Neural progenitor cell (in vitro differentiated cells): ENCODE data around the gene IQGAP2. TPM values are rescaled to one million over a fixed set of nuclear protein-coding genes. Genes with fewer than 3 reads are reported as not detected.

Experiments used
- DNase-seq: peaks from one replicate; pipeline ENCODE4 v3.0.0-alpha.2; 2016; ENCODE audit warnings: low spot score
- H2AFZ ChIP-seq: fragments of 200-600 bp; sonication (generic); replicated peaks from 2 replicates; pipeline ENCODE4 v1.6.1; 2016; ENCODE audit warnings: antibody characterized with exemption
- H3F3A ChIP-seq: fragments of 200-600 bp; sonication (generic); 2 replicates; pipeline ENCODE4 v1.6.1; 2016; ENCODE audit warnings: antibody characterized with exemption, low read depth
- H3K27ac ChIP-seq: fragments of 200-600 bp; sonication (generic); 2 replicates; pipeline ENCODE4 v1.5.1; 2016; ENCODE audit warnings: mild to moderate bottlenecking
- H3K27me3 ChIP-seq: fragments of 200-600 bp; sonication (generic); 2 replicates; pipeline ENCODE4 v1.6.1; 2016; ENCODE audit warnings: mild to moderate bottlenecking, moderate library complexity
- H3K36me3 ChIP-seq: fragments of 200-600 bp; sonication (generic); 2 replicates; pipeline ENCODE4 v1.5.1; 2016
- H3K4me1 ChIP-seq: fragments of 200-600 bp; sonication (generic); 2 replicates; pipeline ENCODE4 v1.6.1; 2016; ENCODE audit warnings: mixed run types
- H3K4me2 ChIP-seq: fragments of 200-600 bp; sonication (generic); 2 replicates; pipeline ENCODE4 v1.6.1; 2016
- H3K4me3 ChIP-seq: fragments of 200-600 bp; sonication (generic); 2 replicates; pipeline ENCODE4 v1.5.1; 2016
- H3K79me2 ChIP-seq: fragments of 200-600 bp; sonication (generic); 2 replicates; pipeline ENCODE4 v1.6.1; 2016; ENCODE audit warnings: low read depth
- H3K9ac ChIP-seq: fragments of 200-600 bp; sonication (generic); 2 replicates; pipeline ENCODE4 v1.6.1; 2016
- H3K9me3 ChIP-seq: fragments of 200-600 bp; sonication (generic); 2 replicates; pipeline ENCODE4 v1.5.1; 2016; ENCODE audit warnings: low read depth
- H4K20me1 ChIP-seq: fragments of 200-600 bp; sonication (generic); 2 replicates; pipeline ENCODE4 v1.6.1; 2016; ENCODE audit warnings: low read depth
- H3K27ac Mint-ChIP-seq: 3 replicates; pipeline ENCODE4 v1.8.0; 2021; ENCODE audit warnings: mixed read lengths
- H3K27me3 Mint-ChIP-seq: 2 replicates; pipeline ENCODE4 v1.8.0; 2022; ENCODE audit warnings: low read depth, mild to moderate bottlenecking, inconsistent platforms, moderate library complexity, mixed read lengths; ENCODE audit not compliant: insufficient read depth
- H3K36me3 Mint-ChIP-seq: 3 replicates; pipeline ENCODE4 v1.8.0; 2021; ENCODE audit warnings: mixed read lengths
- H3K4me1 Mint-ChIP-seq: 3 replicates; pipeline ENCODE4 v1.8.0; 2021; ENCODE audit warnings: mixed read lengths
- H3K4me3 Mint-ChIP-seq: 3 replicates; pipeline ENCODE4 v1.8.0; 2021; ENCODE audit warnings: mild to moderate bottlenecking, moderate library complexity, mixed read lengths
- H3K9me3 Mint-ChIP-seq: 3 replicates; pipeline ENCODE4 v1.8.0; 2020; ENCODE audit warnings: mixed read lengths
- CTCF ChIP-seq: fragments of 200-600 bp; sonication (generic); IDR thresholded peaks from 2 replicates; pipeline ENCODE4 v1.5.1; 2017; ENCODE audit warnings: antibody characterized with exemption, mild to moderate bottlenecking
- EZH2 ChIP-seq: fragments of 200-600 bp; sonication (generic); IDR thresholded peaks from 2 replicates; pipeline ENCODE4 v1.6.1; 2017; ENCODE audit warnings: antibody characterized with exemption, mild to moderate bottlenecking, moderate library complexity
- EZH2phosphoT487 ChIP-seq: fragments of 200-600 bp; sonication (generic); IDR thresholded peaks from 2 replicates; pipeline ENCODE4 v1.6.1; 2017; ENCODE audit warnings: antibody characterized with exemption
- total RNA-seq: library from RNA; depleted of rRNA; stranded (reverse); fragments of >200 nt; gene quantifications from 2 replicates; pipeline ENCODE4 v1.2.3, GENCODE V29; 2015; ENCODE audit warnings: low replicate concordance

Gene IQGAP2
- total RNA-seq, 1 donor from 2014 or later = 37.7 TPM

GRCh38 chr5:76579166-76579937, 176.3 kb downstream of the IQGAP2 start:
- Mint-ChIP-seq H3K27me3 (no peaks in the 10 kb centered on the region), H3K9me3 (no peaks in the 10 kb centered on the region)

GRCh38 chr5:76580981-76581380, 177.9 kb downstream of the IQGAP2 start:
- no peaks in the 10 kb centered on the region for H3K36me3 Mint-ChIP-seq
- no peaks in the 10 kb centered on the region for H3K27me3 Mint-ChIP-seq
- no peaks in the 10 kb centered on the region for H3K9me3 Mint-ChIP-seq
- H3K4me3 Mint-ChIP-seq = no peak overlapping the region
- Histone ChIP-seq H2AFZ (no peak overlapping the region), H3K36me3 (no peaks in the 10 kb centered on the region), H3K9me3 (no peaks in the 10 kb centered on the region), H3K4me1 (no peaks in the 10 kb centered on the region), H3K27me3 (no peaks in the 10 kb centered on the region), H4K20me1 (no peaks in the 10 kb centered on the region), H3K4me2 (no peak overlapping the region), H3K9ac (no peak overlapping the region), H3K4me3 (no peak overlapping the region), H3F3A (no peaks in the 10 kb centered on the region), H3K27ac (no peak overlapping the region), H3K79me2 (no peaks in the 10 kb centered on the region)
- H3K27ac Mint-ChIP-seq = no peak overlapping the region
- DNase-seq = no peak
- TF ChIP-seq EZH2phosphoT487 = no peak
- TF ChIP-seq CTCF = no peak
- TF ChIP-seq EZH2 = no peak
- H3K4me1 Mint-ChIP-seq = no peaks in the 10 kb centered on the region

More at GRCh38 chr5:76579166-76579937, 176.3 kb downstream of the IQGAP2 start:
- H3K9ac ChIP-seq = no peak overlapping the region
- no peaks in the 10 kb centered on the region for H3K9me3 ChIP-seq
- H3K4me3 ChIP-seq = no peak overlapping the region
- Mint-ChIP-seq H3K4me1 (no peaks in the 10 kb centered on the region), H3K4me3 (no peak overlapping the region), H3K36me3 (no peaks in the 10 kb centered on the region), H3K27ac (no peak overlapping the region)
- DNase-seq = no peak
- no peaks in the 10 kb centered on the region for H3K4me1 ChIP-seq
- no peak overlapping the region for H2AFZ ChIP-seq
- no peaks in the 10 kb centered on the region for H3K79me2 ChIP-seq
- TF ChIP-seq CTCF = no peak
- TF ChIP-seq EZH2 = no peak
- TF ChIP-seq EZH2phosphoT487 = no peak
- no peak overlapping the region for H3K27ac ChIP-seq
- no peak overlapping the region for H3K4me2 ChIP-seq
- H3K36me3 ChIP-seq = no peaks in the 10 kb centered on the region
- H3F3A ChIP-seq = no peaks in the 10 kb centered on the region
- H4K20me1 ChIP-seq = no peaks in the 10 kb centered on the region
- no peaks in the 10 kb centered on the region for H3K27me3 ChIP-seq

GRCh38 chr5:76582230-76583162, 179.4 kb downstream of the IQGAP2 start:
- Histone ChIP-seq H3K27me3 (no peaks in the 10 kb centered on the region), H3K9ac (no peak overlapping the region), H3K79me2 (no peaks in the 10 kb centered on the region), H3K4me3 (no peak overlapping the region), H3K4me1 (no peaks in the 10 kb centered on the region), H3F3A (no peaks in the 10 kb centered on the region), H4K20me1 (no peaks in the 10 kb centered on the region), H3K9me3 (no peaks in the 10 kb centered on the region), H2AFZ (no peak overlapping the region), H3K4me2 (no peak overlapping the region), H3K27ac (no peak overlapping the region), H3K36me3 (no peaks in the 10 kb centered on the region)
- Mint-ChIP-seq H3K36me3 (no peaks in the 10 kb centered on the region), H3K27me3 (no peaks in the 10 kb centered on the region), H3K4me3 (no peak overlapping the region), H3K9me3 (no peaks in the 10 kb centered on the region), H3K27ac (no peak overlapping the region), H3K4me1 (no peaks in the 10 kb centered on the region)
- TF ChIP-seq CTCF (no peak), EZH2phosphoT487 (no peak), EZH2 (no peak)
- no peak for DNase-seq
